ENCODE results near the gene CSGALNACT2.

The CSGALNACT2 gene

DNA sequence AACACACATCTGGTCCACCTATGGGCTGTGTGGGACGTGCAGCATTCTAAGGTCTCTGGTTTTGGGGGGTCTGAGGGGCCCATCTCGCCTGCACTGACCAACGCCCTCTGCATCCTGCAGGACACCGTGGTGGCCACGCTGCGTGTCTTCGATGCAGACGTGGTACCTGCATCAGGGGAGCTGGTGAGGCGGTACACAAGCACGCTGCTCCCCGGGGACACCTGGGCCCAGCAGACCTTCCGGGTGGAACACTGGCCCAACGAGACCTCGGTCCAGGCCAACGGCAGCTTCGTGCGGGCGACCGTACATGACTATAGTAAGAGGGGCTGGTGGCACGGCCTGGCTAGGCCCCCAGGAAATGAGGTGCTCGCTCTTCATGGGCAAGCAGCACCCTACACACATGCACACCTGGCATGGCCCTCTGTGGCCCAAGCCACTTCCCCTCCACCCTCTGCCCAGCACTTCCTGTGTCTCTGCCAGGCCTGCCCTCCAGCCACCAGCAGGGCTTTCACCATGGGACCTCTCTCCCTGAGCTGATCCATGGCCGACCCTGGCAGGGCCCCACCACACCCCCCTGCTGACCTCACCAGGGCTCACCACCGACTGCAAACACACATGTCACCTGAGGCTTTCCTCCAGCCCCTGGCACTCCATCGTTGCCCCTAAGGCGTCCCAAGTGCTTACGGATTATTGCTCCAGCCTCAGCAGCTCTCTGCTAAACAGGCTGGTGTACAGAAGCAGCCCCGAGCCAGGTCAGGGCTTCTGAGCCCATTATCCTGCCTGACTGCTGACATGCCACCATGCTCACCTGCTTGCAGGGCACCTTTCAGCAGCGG, 31.8 kb upstream of the CSGALNACT2 start:
- no peaks in the 10 kb centered on the region for H3K36me3 Mint-ChIP-seq
- no peak overlapping the region for H3K27ac Mint-ChIP-seq
- peak overlapping the region in 1 of 2 donors; percentile 23 for H3K4me3 Mint-ChIP-seq
- DNase-seq (no peak), ATAC-seq (replicated peaks) (no peak)
- H3K27me3 Mint-ChIP-seq: peaks cover 20% of the 10 kb centered on the region in 2 donors
- peaks cover 10 to 17% of the 10 kb centered on the region in 2 donors for H3K4me1 Mint-ChIP-seq
- H3K9me3 Mint-ChIP-seq: no peaks in the 10 kb centered on the region

DNA sequence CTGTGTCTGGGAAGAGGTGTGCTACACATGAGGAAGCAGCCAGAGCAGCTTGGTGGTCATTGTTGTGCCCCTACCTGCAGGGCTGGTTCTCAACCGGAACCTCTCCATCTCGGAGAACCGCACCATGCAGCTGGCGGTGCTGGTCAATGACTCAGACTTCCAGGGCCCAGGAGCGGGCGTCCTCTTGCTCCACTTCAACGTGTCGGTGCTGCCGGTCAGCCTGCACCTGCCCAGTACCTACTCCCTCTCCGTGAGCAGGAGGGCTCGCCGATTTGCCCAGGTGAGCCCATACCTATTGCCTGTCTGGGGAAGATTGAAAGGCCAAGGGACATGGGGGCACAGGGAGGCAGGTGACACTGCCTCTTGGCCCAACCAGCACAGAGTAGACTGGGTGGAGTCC, 29.3 kb upstream of the CSGALNACT2 start:
- H3K4me3 Mint-ChIP-seq: no peak overlapping the region
- no peak overlapping the region for H3K27ac Mint-ChIP-seq
- H3K4me1 Mint-ChIP-seq: peaks cover 9 to 17% of the 10 kb centered on the region in 2 donors
- DNase-seq (no peak), ATAC-seq (replicated peaks) (no peak)
- no peaks in the 10 kb centered on the region for H3K9me3 Mint-ChIP-seq
- H3K36me3 Mint-ChIP-seq: no peaks in the 10 kb centered on the region
- H3K27me3 Mint-ChIP-seq: peaks cover 5 to 6% of the 10 kb centered on the region in 2 donors

DNA sequence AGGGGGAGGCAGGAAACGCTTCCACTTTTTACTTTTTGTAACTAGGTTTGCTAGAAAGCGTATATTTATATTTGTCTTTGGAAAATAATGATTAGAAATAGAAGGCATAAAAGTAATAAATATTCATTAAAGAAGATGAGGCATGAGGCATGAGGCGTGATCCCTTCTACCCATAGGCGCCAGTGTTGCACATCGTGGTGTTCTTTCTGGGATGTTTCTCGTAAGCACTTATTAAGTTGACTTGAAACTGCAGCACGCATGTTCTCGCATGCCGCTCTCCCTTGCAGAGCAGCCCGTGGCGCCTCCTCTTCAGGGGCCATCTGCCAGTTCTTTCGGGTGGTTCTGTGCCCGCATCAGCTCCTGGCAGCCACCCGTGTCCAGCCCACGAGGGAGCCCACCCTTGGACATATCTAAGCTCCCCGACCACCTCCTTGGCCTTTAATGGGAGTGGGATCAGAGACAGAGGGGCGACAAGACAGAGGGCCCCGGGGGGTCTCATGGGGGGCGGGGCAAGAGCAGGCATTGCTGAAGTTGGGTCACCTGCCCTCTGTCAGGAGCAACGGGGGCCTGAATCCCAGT, 28.5 kb upstream of the CSGALNACT2 start:
- Mint-ChIP-seq H3K27me3 (peaks cover 4 to 5% of the 10 kb centered on the region in 2 donors), H3K4me1 (peaks cover 9 to 17% of the 10 kb centered on the region in 2 donors), H3K36me3 (no peaks in the 10 kb centered on the region), H3K4me3 (no peak overlapping the region), H3K9me3 (no peaks in the 10 kb centered on the region), H3K27ac (no peak overlapping the region)
- DNase-seq (no peak), ATAC-seq (replicated peaks) (no peak)

DNA sequence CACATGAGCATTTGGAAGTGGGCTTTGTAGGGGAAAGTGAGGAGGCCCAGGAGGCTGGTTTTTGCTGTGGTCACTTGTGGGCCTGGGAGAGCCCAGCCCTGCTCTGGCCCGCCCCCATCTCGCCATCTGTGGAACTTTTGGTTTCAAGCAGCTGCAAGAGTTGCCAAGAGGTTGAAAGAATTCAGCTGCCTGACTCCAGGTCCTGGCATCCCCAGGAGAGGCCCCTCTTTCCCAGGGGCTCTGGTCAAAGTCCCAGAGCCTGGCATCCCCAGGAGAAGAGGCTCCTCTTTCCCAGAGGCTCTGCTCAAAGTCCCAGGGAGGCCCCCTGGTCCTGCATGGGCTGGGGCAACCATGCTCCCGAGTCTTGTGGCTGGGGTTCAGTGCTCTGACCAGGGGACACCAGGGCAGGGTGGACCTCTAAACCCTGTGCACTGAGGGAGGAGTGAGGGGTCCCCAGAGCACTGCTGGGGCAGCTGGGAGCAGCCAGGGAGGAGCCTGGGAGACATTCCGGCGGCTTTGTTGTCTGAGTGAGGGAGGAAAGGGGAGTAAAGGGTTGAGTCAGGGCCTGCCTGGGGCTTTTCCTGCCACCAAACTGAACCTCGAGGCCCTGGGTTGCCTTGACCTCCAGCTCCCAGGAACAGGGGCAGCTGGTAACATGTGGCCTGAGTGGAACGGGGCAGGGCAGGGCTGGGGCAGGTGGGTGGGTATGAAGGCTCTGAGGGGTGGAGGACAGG, 27.7 kb upstream of the CSGALNACT2 start:
- no peak overlapping the region for H3K27ac Mint-ChIP-seq
- H3K9me3 Mint-ChIP-seq: no peaks in the 10 kb centered on the region
- peaks cover 0 to 5% of the 10 kb centered on the region in 2 donors for H3K27me3 Mint-ChIP-seq
- no peaks in the 10 kb centered on the region for H3K36me3 Mint-ChIP-seq
- peaks cover 4 to 10% of the 10 kb centered on the region in 2 donors for H3K4me1 Mint-ChIP-seq
- DNase-seq (no peak), ATAC-seq (replicated peaks) (no peak)
- H3K4me3 Mint-ChIP-seq: no peak overlapping the region

DNA sequence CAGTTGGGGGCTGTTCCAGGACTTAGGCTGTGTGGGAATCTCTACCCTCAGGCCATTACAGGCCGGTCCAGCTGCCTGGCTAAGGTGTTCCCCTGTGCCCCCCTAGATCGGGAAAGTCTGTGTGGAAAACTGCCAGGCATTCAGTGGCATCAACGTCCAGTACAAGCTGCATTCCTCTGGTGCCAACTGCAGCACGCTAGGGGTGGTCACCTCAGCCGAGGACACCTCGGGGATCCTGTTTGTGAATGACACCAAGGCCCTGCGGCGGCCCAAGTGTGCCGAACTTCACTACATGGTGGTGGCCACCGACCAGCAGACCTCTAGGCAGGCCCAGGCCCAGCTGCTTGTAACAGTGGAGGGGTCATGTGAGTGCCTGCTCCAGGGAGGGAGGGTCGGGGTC, 27.1 kb upstream of the CSGALNACT2 start:
- no peak overlapping the region for H3K27ac Mint-ChIP-seq
- no peaks in the 10 kb centered on the region for H3K9me3 Mint-ChIP-seq
- H3K4me3 Mint-ChIP-seq: no peak overlapping the region
- H3K4me1 Mint-ChIP-seq: peaks cover 2 to 6% of the 10 kb centered on the region in 2 donors
- no peak for ATAC-seq (replicated peaks)
- no peak for DNase-seq
- H3K36me3 Mint-ChIP-seq: no peaks in the 10 kb centered on the region
- peaks cover 0 to 5% of the 10 kb centered on the region in 2 donors for H3K27me3 Mint-ChIP-seq

DNA sequence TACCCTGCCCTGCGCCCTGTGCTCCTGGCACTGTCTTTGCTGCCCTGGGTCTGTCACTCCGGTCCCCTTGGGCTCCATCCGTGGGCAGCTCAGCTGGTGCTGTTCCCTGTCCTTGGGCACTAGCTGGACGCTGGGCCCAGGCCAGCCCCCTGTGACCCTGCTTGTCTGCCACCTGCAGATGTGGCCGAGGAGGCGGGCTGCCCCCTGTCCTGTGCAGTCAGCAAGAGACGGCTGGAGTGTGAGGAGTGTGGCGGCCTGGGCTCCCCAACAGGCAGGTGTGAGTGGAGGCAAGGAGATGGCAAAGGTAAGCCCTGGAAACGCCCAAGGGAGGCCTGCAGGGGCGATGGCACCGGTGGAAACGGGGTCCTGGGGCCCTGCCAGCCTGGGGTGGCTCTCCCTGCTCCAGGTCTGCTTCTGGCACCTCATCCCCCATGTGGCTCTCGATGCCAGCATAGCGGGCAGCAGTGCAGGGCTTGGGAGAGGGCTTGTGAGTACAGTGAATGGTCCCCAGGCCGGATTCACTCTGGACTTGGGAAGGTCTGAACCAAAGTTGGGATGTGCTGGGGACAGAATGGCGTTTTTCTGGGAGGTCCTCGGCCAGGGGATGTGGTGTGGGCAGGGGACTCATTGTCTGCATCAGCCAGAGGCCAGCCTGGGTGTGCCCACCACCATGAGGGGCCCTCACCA, 26.2 kb upstream of the CSGALNACT2 start:
- Mint-ChIP-seq H3K36me3 (no peaks in the 10 kb centered on the region), H3K27me3 (peaks cover 0 to 5% of the 10 kb centered on the region in 2 donors), H3K9me3 (no peaks in the 10 kb centered on the region), H3K4me1 (peaks cover 0 to 6% of the 10 kb centered on the region in 2 donors), H3K27ac (no peak overlapping the region), H3K4me3 (no peak overlapping the region)
- DNase-seq: no peak
- no peak for ATAC-seq (replicated peaks)

DNA sequence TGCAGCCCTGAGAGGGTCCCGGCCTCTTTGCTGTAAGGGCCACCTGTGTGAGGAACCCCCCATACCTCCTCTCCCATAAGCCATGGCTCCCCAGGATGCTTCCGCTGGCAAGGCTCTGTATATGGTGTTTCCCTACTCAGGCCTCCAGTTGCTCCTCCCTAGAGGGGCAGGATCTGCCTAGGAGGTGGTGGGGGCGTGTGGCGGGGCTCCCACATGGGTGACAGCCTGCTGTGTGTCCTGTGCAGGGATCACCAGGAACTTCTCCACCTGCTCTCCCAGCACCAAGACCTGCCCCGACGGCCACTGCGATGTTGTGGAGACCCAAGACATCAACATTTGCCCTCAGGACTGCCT, 25.7 kb upstream of the CSGALNACT2 start:
- Mint-ChIP-seq H3K9me3 (no peaks in the 10 kb centered on the region), H3K4me3 (no peak overlapping the region), H3K27me3 (peaks cover 0 to 5% of the 10 kb centered on the region in 2 donors), H3K27ac (no peak overlapping the region), H3K4me1 (peaks cover 0 to 6% of the 10 kb centered on the region in 2 donors), H3K36me3 (no peaks in the 10 kb centered on the region)
- DNase-seq: no peak
- no peak for ATAC-seq (replicated peaks)

DNA sequence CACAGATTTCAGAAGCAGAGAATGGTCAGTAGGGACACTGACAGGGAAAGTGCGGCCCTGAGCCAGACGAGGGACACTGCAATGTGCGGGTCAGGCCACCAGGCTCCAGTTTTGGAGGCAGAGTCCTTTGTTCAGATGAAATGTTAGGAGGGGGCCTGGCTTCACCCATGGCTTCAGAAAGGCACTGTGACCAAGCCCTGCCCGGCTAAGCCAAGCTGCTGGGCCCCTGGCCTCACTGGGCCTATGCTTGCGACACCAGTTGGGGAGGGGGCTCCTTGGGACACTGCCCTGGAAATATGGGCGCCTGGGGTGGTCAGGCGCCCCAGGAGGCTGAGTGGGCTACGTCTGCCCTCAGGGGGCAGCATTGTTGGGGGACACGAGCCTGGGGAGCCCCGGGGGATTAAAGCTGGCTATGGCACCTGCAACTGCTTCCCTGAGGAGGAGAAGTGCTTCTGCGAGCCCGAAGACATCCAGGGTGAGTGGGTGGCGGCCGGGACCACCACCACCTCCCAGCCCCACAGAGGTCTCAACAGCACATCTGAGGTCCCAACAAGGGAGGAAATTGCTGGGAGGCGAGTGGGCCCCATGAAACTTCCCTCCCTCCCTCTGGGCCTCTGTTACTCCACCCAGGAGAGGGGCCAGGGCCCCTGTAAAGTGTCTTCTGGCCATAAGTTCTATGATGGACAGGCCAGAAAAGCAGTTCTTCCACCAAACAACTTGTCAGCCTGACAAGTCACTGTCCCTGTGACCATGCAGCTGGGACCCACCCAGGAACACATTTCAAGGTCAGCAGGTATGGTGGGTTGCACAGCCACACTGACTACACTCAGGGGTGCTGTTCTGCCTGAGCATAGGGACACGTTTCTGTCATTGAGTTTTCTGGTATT, 24.8 kb upstream of the CSGALNACT2 start:
- H3K9me3 Mint-ChIP-seq: no peaks in the 10 kb centered on the region
- H3K27ac Mint-ChIP-seq: no peak overlapping the region
- H3K4me3 Mint-ChIP-seq: no peak overlapping the region
- H3K27me3 Mint-ChIP-seq: peaks cover 0 to 5% of the 10 kb centered on the region in 2 donors
- ATAC-seq (replicated peaks): no peak
- H3K36me3 Mint-ChIP-seq: no peaks in the 10 kb centered on the region
- DNase-seq: no peak
- peaks cover under 1 to 6% of the 10 kb centered on the region in 2 donors for H3K4me1 Mint-ChIP-seq

DNA sequence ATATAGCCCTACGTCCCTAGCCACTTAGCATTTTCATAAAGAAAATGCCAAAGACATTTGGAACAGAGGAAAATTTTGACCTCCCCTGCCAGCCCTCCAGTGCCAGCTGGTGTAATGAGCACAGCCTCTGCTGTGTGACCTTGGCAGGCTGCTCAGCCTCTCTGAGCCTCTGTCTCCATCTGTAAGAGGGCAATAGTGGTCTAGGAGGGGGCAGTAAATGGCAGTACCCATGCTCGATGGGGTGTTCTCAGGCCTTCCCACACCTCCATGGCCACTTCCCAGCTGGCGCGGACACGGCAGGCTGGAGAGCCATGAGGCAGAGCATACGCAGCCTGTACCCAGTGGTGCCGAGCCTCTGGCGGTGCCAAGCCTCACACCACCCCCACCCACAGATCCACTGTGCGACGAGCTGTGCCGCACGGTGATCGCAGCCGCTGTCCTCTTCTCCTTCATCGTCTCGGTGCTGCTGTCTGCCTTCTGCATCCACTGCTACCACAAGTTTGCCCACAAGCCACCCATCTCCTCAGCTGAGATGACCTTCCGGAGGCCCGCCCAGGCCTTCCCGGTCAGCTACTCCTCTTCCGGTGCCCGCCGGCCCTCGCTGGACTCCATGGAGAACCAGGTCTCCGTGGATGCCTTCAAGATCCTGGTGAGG, 24.0 kb upstream of the CSGALNACT2 start:
- Mint-ChIP-seq H3K27ac (no peak overlapping the region), H3K27me3 (peaks cover 0 to 5% of the 10 kb centered on the region in 2 donors), H3K4me1 (peaks cover 5 to 11% of the 10 kb centered on the region in 2 donors)

DNA sequence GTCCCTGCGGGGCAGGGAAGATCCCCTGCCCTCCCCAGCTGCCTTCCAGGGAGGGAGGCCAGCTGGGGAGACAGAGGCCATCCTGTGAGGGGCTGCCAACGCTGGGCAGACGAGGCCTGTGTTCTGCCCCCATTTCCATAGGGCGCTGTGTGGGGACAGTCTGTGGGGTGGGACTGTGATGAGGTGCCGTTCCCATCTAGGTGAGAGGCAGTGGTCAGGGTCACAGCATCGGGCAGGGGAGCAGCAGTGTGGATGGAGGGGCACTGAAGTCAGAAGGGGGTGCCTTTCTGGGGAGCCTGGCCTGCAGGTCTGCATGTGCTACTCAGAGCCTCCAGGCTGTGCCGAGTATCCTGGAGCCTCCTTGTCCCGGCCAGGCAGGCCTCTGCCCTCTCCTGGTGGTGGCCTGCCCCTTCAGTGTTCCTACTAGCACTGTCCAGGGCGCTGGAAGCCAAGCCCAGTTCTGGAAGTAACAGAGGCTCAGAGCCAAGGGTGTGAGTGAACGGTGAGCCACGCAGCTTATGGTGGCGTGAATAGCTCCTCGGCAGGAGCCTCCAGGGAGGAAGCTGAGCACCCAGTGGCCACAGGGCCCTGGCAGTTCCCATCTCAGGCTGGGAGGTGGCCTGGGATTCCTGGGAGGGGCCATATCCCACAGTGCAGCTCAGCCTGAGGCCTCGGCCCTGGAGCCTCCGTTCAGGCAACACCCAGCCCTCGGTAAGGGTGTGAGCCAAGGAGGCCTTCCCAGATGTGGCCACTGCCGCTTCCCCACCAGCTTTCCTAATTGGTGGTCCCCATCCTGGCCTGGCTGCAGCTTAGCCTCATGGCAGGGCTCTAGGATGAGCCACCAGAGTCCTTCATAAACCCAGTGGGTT, 23.3 kb upstream of the CSGALNACT2 start:
- ATAC-seq (replicated peaks) (no peak), DNase-seq (no peak)
- Mint-ChIP-seq H3K9me3 (no peaks in the 10 kb centered on the region), H3K4me3 (no peak overlapping the region), H3K4me1 (peaks cover 9 to 11% of the 10 kb centered on the region in 2 donors), H3K36me3 (no peaks in the 10 kb centered on the region), H3K27ac (peak overlapping the region; percentile 26), H3K27me3 (peaks cover 0 to 5% of the 10 kb centered on the region in 2 donors)

More for the DNA sequence above, 24.0 kb upstream of the CSGALNACT2 start:
- H3K36me3 Mint-ChIP-seq: no peaks in the 10 kb centered on the region
- H3K4me3 Mint-ChIP-seq: no peak overlapping the region
- DNase-seq: no peak
- ATAC-seq (replicated peaks): no peak
- H3K9me3 Mint-ChIP-seq: no peaks in the 10 kb centered on the region

DNA sequence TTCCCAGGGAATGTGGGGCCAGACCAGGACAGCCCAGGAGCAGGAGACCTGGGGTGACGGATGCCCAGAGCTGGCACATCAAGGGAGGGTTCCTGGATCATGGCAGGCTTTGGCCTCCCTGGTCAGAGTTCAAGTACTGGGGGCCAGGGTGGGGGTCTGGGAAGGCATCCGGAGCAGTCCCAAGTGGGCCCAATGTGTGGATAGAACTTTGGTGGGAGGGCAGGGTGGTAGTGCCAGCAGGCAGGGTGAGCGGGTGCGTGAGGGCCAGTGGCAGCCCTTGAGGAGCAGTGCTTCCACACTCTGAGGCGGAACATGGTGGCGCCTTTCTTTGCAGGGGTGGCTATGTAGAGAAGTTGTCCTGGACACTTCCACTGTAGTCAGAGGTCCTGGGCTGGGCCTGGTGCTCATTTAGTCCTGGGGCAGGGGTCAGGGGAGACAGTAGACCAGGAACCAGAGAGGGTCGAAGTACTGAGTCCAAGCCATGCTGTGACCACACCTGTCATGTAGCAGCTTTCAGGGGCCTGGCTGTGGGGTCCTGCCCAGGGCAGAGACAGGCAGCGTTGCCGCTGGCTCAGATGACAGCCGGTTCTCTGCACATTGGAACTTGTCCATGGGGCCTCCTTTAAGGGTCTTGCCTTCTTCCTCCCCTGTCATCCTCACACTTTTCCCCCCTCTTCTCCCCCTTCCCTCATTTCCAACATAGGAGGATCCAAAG, 22.2 kb upstream of the CSGALNACT2 start:
- no peak overlapping the region for H3K4me3 Mint-ChIP-seq
- DNase-seq: no peak
- no peaks in the 10 kb centered on the region for H3K9me3 Mint-ChIP-seq
- H3K27ac Mint-ChIP-seq: peak overlapping the region; percentile 42
- peaks cover 16% of the 10 kb centered on the region in 2 donors for H3K4me1 Mint-ChIP-seq
- no peaks in the 10 kb centered on the region for H3K36me3 Mint-ChIP-seq
- H3K27me3 Mint-ChIP-seq: peaks cover 0 to 5% of the 10 kb centered on the region in 2 donors
- no peak for ATAC-seq (replicated peaks)

DNA sequence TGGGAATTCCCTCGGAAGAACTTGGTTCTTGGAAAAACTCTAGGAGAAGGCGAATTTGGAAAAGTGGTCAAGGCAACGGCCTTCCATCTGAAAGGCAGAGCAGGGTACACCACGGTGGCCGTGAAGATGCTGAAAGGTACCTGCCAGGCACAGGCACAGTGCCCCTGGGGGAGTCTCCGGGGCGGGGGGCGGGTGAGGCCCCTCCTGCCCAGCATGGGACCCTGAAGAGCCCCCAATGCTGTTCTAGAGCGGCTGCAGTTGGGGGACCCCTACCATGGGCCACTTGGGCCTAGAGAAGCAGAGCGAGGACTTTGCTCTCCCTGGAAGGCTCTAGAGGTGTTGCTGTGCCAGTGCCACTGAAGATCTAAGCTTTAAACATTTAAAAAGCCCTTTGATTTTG, 21.6 kb upstream of the CSGALNACT2 start:
- Mint-ChIP-seq H3K27ac (no peak overlapping the region), H3K4me3 (no peak overlapping the region)

More for the DNA sequence above, 21.6 kb upstream of the CSGALNACT2 start:
- no peaks in the 10 kb centered on the region for H3K9me3 Mint-ChIP-seq
- peaks cover 21 to 22% of the 10 kb centered on the region in 2 donors for H3K4me1 Mint-ChIP-seq
- H3K36me3 Mint-ChIP-seq: no peaks in the 10 kb centered on the region
- DNase-seq (no peak), ATAC-seq (replicated peaks) (no peak)
- H3K27me3 Mint-ChIP-seq: peaks cover 0 to 5% of the 10 kb centered on the region in 2 donors
